ENCODE data around the gene SOBP. TPM values are rescaled to one million over a fixed set of nuclear protein-coding genes. Genes with fewer than 3 reads are reported as not detected.

The SOBP gene
- total RNA-seq, 3 donors from 2014 or later: 5.6 to 8.2 (median 7.0) TPM

- H3K4me1 ChIP-seq: no peaks in the 10 kb centered on the region
- no peak overlapping the region for H3K27ac ChIP-seq
- no peak for TF ChIP-seq CTCF (IDR thresholded peaks at IDR 0.05)
- no peak for TF ChIP-seq POLR2AphosphoS5 (IDR thresholded peaks at IDR 0.05)
- no peak for TF ChIP-seq POLR2A (IDR thresholded peaks at IDR 0.05)
- no peaks in the 10 kb centered on the region for H3K9me3 ChIP-seq
- H3K27me3 ChIP-seq: no peaks in the 10 kb centered on the region
- H3K36me3 ChIP-seq: no peaks in the 10 kb centered on the region
- DNase-seq (ENCODE audit: low spot score in 2 of 2): no peak
- intact Hi-C loops (cut with DNase I; ENCODE audit: low total_unique reads): loop anchor here (10.0 kb wide), 1 partner anchor 202 kb away; no protein-coding TSS in a partner anchor
- H3K4me3 ChIP-seq: no peak overlapping the region
These were observed 157.0 kb downstream of the SOBP start for GRCh38 chr6:107646776-107647438.

- H3K36me3 ChIP-seq: no peaks in the 10 kb centered on the region
These were observed 157.6 kb downstream of the SOBP start for GRCh38 chr6:107647439-107647948.

GRCh38 chr6:107648983-107649382 lies 159.1 kb downstream of the SOBP start:
- DNase-seq (ENCODE audit: low spot score in 2 of 2): no peak
- no peak overlapping the region for H3K4me3 ChIP-seq

More at GRCh38 chr6:107647439-107647948, 157.6 kb downstream of the SOBP start:
- intact Hi-C loops (cut with DNase I; ENCODE audit: low total_unique reads): loop anchor here (10.0 kb wide), 1 partner anchor 203 kb away; no protein-coding TSS in a partner anchor
- no peaks in the 10 kb centered on the region for H3K9me3 ChIP-seq
- TF ChIP-seq CTCF (IDR thresholded peaks at IDR 0.05) (no peak), POLR2AphosphoS5 (IDR thresholded peaks at IDR 0.05) (no peak), POLR2A (IDR thresholded peaks at IDR 0.05) (no peak)
- DNase-seq (ENCODE audit: low spot score in 2 of 2): no peak
- no peak overlapping the region for H3K4me3 ChIP-seq
- H3K27ac ChIP-seq: no peak overlapping the region
- H3K27me3 ChIP-seq: no peaks in the 10 kb centered on the region
- no peaks in the 10 kb centered on the region for H3K4me1 ChIP-seq

GRCh38 chr6:107652526-107653182 lies 162.7 kb downstream of the SOBP start:
- no peaks in the 10 kb centered on the region for H3K9me3 ChIP-seq
- no peak for DNase-seq (ENCODE audit: low spot score in 2 of 2)
- H3K4me3 ChIP-seq: no peak overlapping the region
- H3K36me3 ChIP-seq: no peaks in the 10 kb centered on the region
- no peaks in the 10 kb centered on the region for H3K4me1 ChIP-seq
- no peaks in the 10 kb centered on the region for H3K27me3 ChIP-seq
- intact Hi-C loops (cut with DNase I; ENCODE audit: low total_unique reads): no loop called here
- no peak for TF ChIP-seq POLR2A (IDR thresholded peaks at IDR 0.05)
- TF ChIP-seq POLR2AphosphoS5 (IDR thresholded peaks at IDR 0.05): no peak
- no peak for TF ChIP-seq CTCF (IDR thresholded peaks at IDR 0.05)
- H3K27ac ChIP-seq: no peak overlapping the region

More at GRCh38 chr6:107648983-107649382, 159.1 kb downstream of the SOBP start:
- no peaks in the 10 kb centered on the region for H3K27me3 ChIP-seq
- TF ChIP-seq POLR2A (IDR thresholded peaks at IDR 0.05) (no peak), POLR2AphosphoS5 (IDR thresholded peaks at IDR 0.05) (no peak)
- H3K36me3 ChIP-seq: no peaks in the 10 kb centered on the region
- no peak overlapping the region for H3K27ac ChIP-seq
- H3K9me3 ChIP-seq: no peaks in the 10 kb centered on the region
- intact Hi-C loops (cut with DNase I; ENCODE audit: low total_unique reads): loop anchor here (10.0 kb wide), 1 partner anchor 204 kb away; no protein-coding TSS in a partner anchor
- H3K4me1 ChIP-seq: no peaks in the 10 kb centered on the region

- intact Hi-C loops (cut with DNase I; ENCODE audit: low total_unique reads): no loop called here
- Histone ChIP-seq H3K36me3 (no peaks in the 10 kb centered on the region), H3K27ac (no peak overlapping the region), H3K27me3 (no peaks in the 10 kb centered on the region), H3K4me1 (no peaks in the 10 kb centered on the region), H3K4me3 (no peak overlapping the region), H3K9me3 (no peaks in the 10 kb centered on the region)
- no peak for DNase-seq (ENCODE audit: low spot score in 2 of 2)
- no peak for TF ChIP-seq CTCF (IDR thresholded peaks at IDR 0.05)
- no peak for TF ChIP-seq POLR2A (IDR thresholded peaks at IDR 0.05)
- TF ChIP-seq POLR2AphosphoS5 (IDR thresholded peaks at IDR 0.05): no peak
These were observed 163.3 kb downstream of the SOBP start for GRCh38 chr6:107653183-107653580.

All from breast epithelium (tissue), 4 donors.